ENCODE data around the gene CXCL12. TPM values are rescaled to one million over a fixed set of nuclear protein-coding genes. Genes with fewer than 3 reads are reported as not detected.

The CXCL12 gene
- total and polyA plus RNA-seq, 2 donors (not counting 3 experiments of a cell fraction or from before 2014, with no cell fraction given), result 0.35 to 1.4 TPM

DNA sequence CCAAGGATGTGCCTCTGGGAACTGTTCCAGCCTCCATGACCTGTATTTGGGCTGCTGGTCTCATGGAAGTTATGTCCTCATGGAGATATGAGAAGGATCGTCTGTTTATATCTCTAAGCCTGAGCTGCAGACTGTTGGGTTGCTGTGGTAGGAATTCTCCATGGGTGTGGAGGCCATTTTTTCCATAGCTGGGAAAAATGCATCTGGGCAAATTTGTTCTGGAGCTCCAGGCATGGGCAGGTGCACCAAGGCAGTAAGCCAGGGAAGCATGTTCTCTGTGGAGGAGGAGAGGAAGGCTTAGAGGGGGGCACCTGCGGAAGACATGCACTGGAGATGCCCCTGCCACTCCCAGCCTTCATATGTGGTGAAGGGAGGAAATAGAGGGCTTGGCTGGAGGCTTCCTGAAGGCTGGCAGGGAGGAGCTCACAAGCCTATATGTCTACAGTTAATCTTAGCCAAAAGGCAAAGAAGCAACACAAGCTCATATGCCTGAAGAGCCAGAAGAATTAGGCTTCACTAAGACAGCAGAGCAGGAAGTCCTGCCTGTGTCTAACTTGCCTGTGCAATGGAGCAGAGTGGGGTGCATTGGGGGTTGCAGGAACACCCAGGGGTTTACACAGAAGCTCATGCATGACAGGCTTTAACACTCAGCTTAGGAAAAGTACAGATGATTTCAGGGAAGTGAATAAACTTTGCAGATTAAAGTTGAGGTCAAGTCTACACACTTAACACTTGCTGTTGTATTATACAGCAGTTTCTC is 35.1 kb upstream of the CXCL12 start:
- DNase-seq (ENCODE audit: low read depth, low spot score), result no peak
- H3K4me3 ChIP-seq (replicated peaks in 1 of 3; ENCODE audit: insufficient read depth in 1 of 3, low read depth in 1 of 3, low read length in 3 of 3), result no peak overlapping the region
- H3K36me3 ChIP-seq (ENCODE audit: control insufficient read depth in 2 of 2, extremely low read depth in 1 of 2, insufficient read depth in 2 of 2, low read length in 2 of 2), result no peaks in the 10 kb centered on the region
- H3K9me1 ChIP-seq (replicated peaks; ENCODE audit: control insufficient read depth, extremely low read depth, insufficient read depth, low read length), result no peaks in the 10 kb centered on the region
- TF ChIP-seq, protein P1, sequence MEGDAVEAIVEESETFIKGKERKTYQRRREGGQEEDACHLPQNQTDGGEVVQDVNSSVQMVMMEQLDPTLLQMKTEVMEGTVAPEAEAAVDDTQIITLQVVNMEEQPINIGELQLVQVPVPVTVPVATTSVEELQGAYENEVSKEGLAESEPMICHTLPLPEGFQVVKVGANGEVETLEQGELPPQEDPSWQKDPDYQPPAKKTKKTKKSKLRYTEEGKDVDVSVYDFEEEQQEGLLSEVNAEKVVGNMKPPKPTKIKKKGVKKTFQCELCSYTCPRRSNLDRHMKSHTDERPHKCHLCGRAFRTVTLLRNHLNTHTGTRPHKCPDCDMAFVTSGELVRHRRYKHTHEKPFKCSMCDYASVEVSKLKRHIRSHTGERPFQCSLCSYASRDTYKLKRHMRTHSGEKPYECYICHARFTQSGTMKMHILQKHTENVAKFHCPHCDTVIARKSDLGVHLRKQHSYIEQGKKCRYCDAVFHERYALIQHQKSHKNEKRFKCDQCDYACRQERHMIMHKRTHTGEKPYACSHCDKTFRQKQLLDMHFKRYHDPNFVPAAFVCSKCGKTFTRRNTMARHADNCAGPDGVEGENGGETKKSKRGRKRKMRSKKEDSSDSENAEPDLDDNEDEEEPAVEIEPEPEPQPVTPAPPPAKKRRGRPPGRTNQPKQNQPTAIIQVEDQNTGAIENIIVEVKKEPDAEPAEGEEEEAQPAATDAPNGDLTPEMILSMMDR (IDR thresholded peaks at IDR 0.05; ENCODE audit: extremely low read depth in 1 of 2, insufficient read depth in 1 of 2, low read depth in 1 of 2, low read length in 2 of 2), result no peak
- TF ChIP-seq JUN (IDR thresholded peaks at IDR 0.05; ENCODE audit: borderline replicate concordance, insufficient read depth, insufficient read length, low read depth) (no peak), EZH2 (IDR thresholded peaks at IDR 0.05; ENCODE audit: borderline replicate concordance, low read depth, low read length, severe bottlenecking) (no peak), FOS (IDR thresholded peaks at IDR 0.05; ENCODE audit: borderline replicate concordance, insufficient read depth, low read length) (no peak), GATA2 (IDR thresholded peaks at IDR 0.05; ENCODE audit: insufficient read depth, insufficient read length, low read depth, low read length) (no peak)
- no peaks in the 10 kb centered on the region for H4K20me1 ChIP-seq (replicated peaks; ENCODE audit: control insufficient read depth, extremely low read depth, insufficient read depth, low read length)
- no peak overlapping the region for H3K27ac ChIP-seq (ENCODE audit: insufficient read depth, low read depth, low read length)
- no peaks in the 10 kb centered on the region for H3K4me1 ChIP-seq (ENCODE audit: control insufficient read depth, extremely low read depth, insufficient read depth, low read length)
- CTCF ChIA-PET, result no interaction called here
- intact Hi-C loops (cut with micrococcal nuclease), result no loop called here
- no peak for FAIRE-seq
- no peak overlapping the region for H3K4me2 ChIP-seq (ENCODE audit: insufficient read depth, low read length)
- dilution Hi-C loops (cut with MboI; ENCODE audit: extremely low pct_ligation_motif_present, low sequenced_read_pairs), result no loop called here
- no peaks in the 10 kb centered on the region for H3K79me2 ChIP-seq (ENCODE audit: control insufficient read depth, insufficient read depth, low read length)
- H3K9me3 ChIP-seq (replicated peaks; ENCODE audit: control insufficient read depth, insufficient read depth, low read length), result no peaks in the 10 kb centered on the region
- no TSS peak for BruUV-seq (replicated peaks)
- no peak overlapping the region for H3K9ac ChIP-seq (replicated peaks; ENCODE audit: extremely low read depth, insufficient read depth, low read length)
- POLR2A ChIA-PET, result no interaction called here
- H3K27me3 ChIP-seq (ENCODE audit: control insufficient read depth in 2 of 2, insufficient read depth in 2 of 2, low read length in 2 of 2), result no peaks in the 10 kb centered on the region
- H2AFZ ChIP-seq (ENCODE audit: low read depth, low read length), result no peak overlapping the region

Measured in endothelial cell of umbilical vein (primary cell).